CD14-positive monocyte (primary cell): ENCODE results near the gene XXYLT1. TPM values are rescaled to one million over a fixed set of nuclear protein-coding genes. Genes with fewer than 3 reads are reported as not detected.
"Not testable (repeated sequence)": the region's sequence is repeated elsewhere in the genome, so short reads cannot be mapped to it uniquely, and the experiment has no call there.

Experiments
- DNase-seq, 3 donors: peaks; one replicate each; pipeline ENCODE4 v3.0.0-alpha.2; 2011 to 2022
- H2AFZ ChIP-seq: 2 replicates; pipeline ENCODE4 v1.6.0; 2012; ENCODE audit warnings: mild to moderate bottlenecking, low read depth, low read length, inconsistent platforms; ENCODE audit not compliant: insufficient read depth, poor library complexity, severe bottlenecking
- H3K27ac ChIP-seq, 2 donors: 1 replicate in 1 of 2; 2 replicates in 1 of 2; pipeline ENCODE4 v1.5.1; 2012 to 2013; ENCODE audit warnings: low read length in 2 of 2, control low read depth in 1 of 2, inconsistent platforms in 1 of 2, low read depth in 1 of 2, mild to moderate bottlenecking in 1 of 2
- H3K27me3 ChIP-seq, 2 donors: one replicate each; pipeline versions ENCODE4 v1.6.0 to v1.6.1; 2011 to 2013; ENCODE audit warnings: low read length in 2 of 2; ENCODE audit not compliant: control insufficient read depth in 2 of 2, insufficient read depth in 2 of 2
- H3K36me3 ChIP-seq, 2 donors: replicated peaks in 1 of 2; 1 replicate in 1 of 2; 2 replicates in 1 of 2; pipeline versions ENCODE4 v1.5.1 to v1.6.1; 2012 to 2013; ENCODE audit warnings: low read length in 2 of 2, control low read depth in 1 of 2, inconsistent platforms in 1 of 2, mild to moderate bottlenecking in 1 of 2; ENCODE audit not compliant: insufficient read depth in 2 of 2, control insufficient read depth in 1 of 2
- H3K4me1 ChIP-seq, 2 donors: 1 replicate in 1 of 2; 2 replicates in 1 of 2; pipeline versions ENCODE4 v1.5.1 to v1.6.1; 2012 to 2013; ENCODE audit warnings: low read length in 2 of 2, control low read depth in 1 of 2, inconsistent platforms in 1 of 2, mild to moderate bottlenecking in 1 of 2, moderate library complexity in 1 of 2; ENCODE audit not compliant: insufficient read depth in 2 of 2, control insufficient read depth in 1 of 2
- H3K4me2 ChIP-seq: replicated peaks from 2 replicates; pipeline ENCODE3; 2012; ENCODE audit warnings: low read length, moderate library complexity, mild to moderate bottlenecking; ENCODE audit not compliant: poor library complexity, severe bottlenecking; ENCODE audit errors: extremely low read depth
- H3K4me3 ChIP-seq, 3 experiments: fragments of 200-600 bp in 1 of 3; sonication (generic) in 1 of 3; replicated peaks in 1 of 3; 1 replicate in 2 of 3; 2 replicates in 1 of 3; pipeline ENCODE4 v1.5.1; 2011 to 2013; ENCODE audit warnings: low read length in 3 of 3, mild to moderate bottlenecking in 3 of 3, control low read depth in 2 of 3, low read depth in 2 of 3, inconsistent platforms in 1 of 3, moderate library complexity in 1 of 3
- H3K79me2 ChIP-seq: 2 replicates; pipeline ENCODE4 v1.6.0; 2012; ENCODE audit warnings: mild to moderate bottlenecking, control low read depth, inconsistent platforms, low read length, moderate library complexity; ENCODE audit not compliant: insufficient read depth
- H3K9ac ChIP-seq: 2 replicates; pipeline ENCODE4 v1.6.0; 2017; ENCODE audit warnings: low read length, mild to moderate bottlenecking; ENCODE audit not compliant: insufficient read depth, poor library complexity, severe bottlenecking
- H3K9me3 ChIP-seq, 2 donors: replicated peaks in 1 of 2; 1 replicate in 1 of 2; 2 replicates in 1 of 2; pipeline versions ENCODE4 v1.5.1 to v1.6.1; 2012 to 2013; ENCODE audit warnings: low read length in 2 of 2, control low read depth in 1 of 2; ENCODE audit not compliant: control insufficient read depth in 1 of 2, insufficient read depth in 1 of 2
- H4K20me1 ChIP-seq: 2 replicates; pipeline ENCODE4 v1.6.0; 2012; ENCODE audit warnings: mild to moderate bottlenecking, low read length, control low read depth, moderate library complexity; ENCODE audit not compliant: insufficient read depth
- H3K27ac Mint-ChIP-seq, 7 donors: one replicate each; pipeline ENCODE4 v1.8.0; 2020; ENCODE audit warnings: mild to moderate bottlenecking in 7 of 7, mixed read lengths in 7 of 7, moderate library complexity in 6 of 7, inconsistent platforms in 2 of 7
- H3K27me3 Mint-ChIP-seq, 3 donors: one replicate each; pipeline ENCODE4 v1.8.0; 2021 to 2022; ENCODE audit warnings: low read depth in 3 of 3, mild to moderate bottlenecking in 3 of 3, mixed read lengths in 3 of 3, moderate library complexity in 3 of 3, inconsistent platforms in 1 of 3
- H3K36me3 Mint-ChIP-seq, 2 donors: one replicate each; pipeline ENCODE4 v1.8.0; 2020; ENCODE audit warnings: mixed read lengths in 2 of 2, inconsistent platforms in 1 of 2, mild to moderate bottlenecking in 1 of 2
- H3K4me1 Mint-ChIP-seq: one replicate; pipeline ENCODE4 v1.8.0; 2020; ENCODE audit warnings: mild to moderate bottlenecking, mixed read lengths
- H3K4me3 Mint-ChIP-seq, 2 donors: one replicate each; pipeline ENCODE4 v1.8.0; 2020; ENCODE audit warnings: mild to moderate bottlenecking in 2 of 2, mixed read lengths in 2 of 2, moderate library complexity in 1 of 2
- H3K9me3 Mint-ChIP-seq, 7 donors: one replicate each; pipeline ENCODE4 v1.8.0; 2020 to 2022; ENCODE audit warnings: mixed read lengths in 7 of 7, mild to moderate bottlenecking in 6 of 7, moderate library complexity in 6 of 7, inconsistent platforms in 2 of 7
- WGBS: methylation state at CpG from one replicate; pipeline ENCODE4 v1.1.5; 2013; ENCODE audit warnings: missing lambda C conversion rate; ENCODE audit not compliant: insufficient coverage; 5-methylcytosine and 5-hydroxymethylcytosine counted together
- intact Hi-C, 2 donors: fragments of 100-400 bp; cut with micrococcal nuclease; formaldehyde crosslinking; loops; one replicate each; pipeline versions ENCODE4 v1.15.0 to v1.15.1; 2023
- polyA plus RNA-seq, 3 donors: library from polyadenylated mRNA; depleted of rRNA in 1 of 3; unstranded in 2 of 3; stranded (reverse) in 1 of 3; fragments of 300-500 nt in 2 of 3; fragments of >200 nt in 1 of 3; fragmentation: Illumina TruSeq in 2 of 3; gene quantifications; 1 replicate in 2 of 3; 2 replicates in 1 of 3; pipeline ENCODE4 v1.2.3, GENCODE V29; 2012 to 2021
- TF ChIP-seq, protein P1 (sequence below): fragments of 200-600 bp; IDR thresholded peaks from one replicate; pipeline ENCODE4 v1.8.0; 2022; ENCODE audit warnings: antibody characterized with exemption, mild to moderate bottlenecking

The XXYLT1 gene
- polyA plus RNA-seq, 3 donors: 11.8 to 13.5 (median 13.2) TPM

DNA sequence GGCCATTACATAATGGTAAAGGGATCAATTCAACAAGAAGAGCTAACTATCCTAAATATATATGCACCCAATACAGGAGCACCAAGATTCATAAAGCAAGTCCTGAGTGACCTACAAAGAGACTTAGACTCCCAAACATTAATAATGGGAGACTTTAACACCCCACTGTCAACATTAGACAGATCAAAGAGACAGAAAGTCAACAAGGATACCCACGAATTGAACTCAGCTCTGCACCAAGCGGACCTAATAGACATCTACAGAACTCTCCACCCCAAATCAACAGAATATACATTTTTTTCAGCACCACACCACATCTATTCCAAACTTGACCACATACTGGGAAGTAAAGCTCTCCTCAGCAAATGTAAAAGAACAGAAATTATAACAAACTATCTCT, 55.4 kb downstream of the XXYLT1 start:
- H3K9me3 ChIP-seq, intact Hi-C loops, H3K36me3 Mint-ChIP-seq, H3K9me3 Mint-ChIP-seq, DNase-seq, H3K9ac ChIP-seq, H3K4me3 ChIP-seq, H3K27me3 ChIP-seq, H3K79me2 ChIP-seq, H3K36me3 ChIP-seq, H3K27ac Mint-ChIP-seq, H3K4me1 Mint-ChIP-seq, H2AFZ ChIP-seq, H3K4me3 Mint-ChIP-seq, H3K4me2 ChIP-seq, H3K27me3 Mint-ChIP-seq, H3K4me1 ChIP-seq, H3K27ac ChIP-seq, H4K20me1 ChIP-seq: not testable (repeated sequence)
- 83% methylated on average over 1 of the region's 2 CpGs for WGBS

DNA sequence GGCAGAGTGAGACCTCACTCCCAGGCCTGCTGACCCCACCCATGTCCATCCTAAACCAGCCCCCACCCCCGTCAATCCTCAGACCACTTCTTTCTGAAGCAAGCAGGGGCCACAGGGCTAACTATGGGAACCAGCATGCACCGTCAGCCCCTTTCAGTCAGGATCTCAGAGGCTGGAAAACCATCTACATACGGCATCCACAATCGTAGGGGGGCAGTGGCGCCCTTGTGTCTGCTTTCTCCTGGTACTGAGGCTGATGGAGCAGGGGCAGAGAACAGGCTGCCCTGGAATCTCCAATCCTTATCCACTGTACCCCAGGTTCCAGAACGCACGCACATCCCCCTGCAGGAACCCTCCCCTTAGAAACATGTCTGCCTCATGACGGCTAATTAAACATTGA, 56.6 kb downstream of the XXYLT1 start:
- peaks cover 0 to 7% (median 0%) of the 10 kb centered on the region in 7 donors for H3K9me3 Mint-ChIP-seq
- intact Hi-C loops: no loop called here
- H3K4me3 ChIP-seq: no peak overlapping the region

More for the DNA sequence above, 56.6 kb downstream of the XXYLT1 start:
- Histone ChIP-seq H3K4me2 (no peak overlapping the region), H3K36me3 (no peaks in the 10 kb centered on the region), H3K79me2 (no peaks in the 10 kb centered on the region), H3K27ac (no peak overlapping the region), H3K27me3 (no peaks in the 10 kb centered on the region), H2AFZ (no peak overlapping the region), H3K9ac (no peak overlapping the region), H4K20me1 (peaks cover 4% of the 10 kb centered on the region), H3K9me3 (no peaks in the 10 kb centered on the region), H3K4me1 (no peaks in the 10 kb centered on the region)
- WGBS: 98% methylated on average over 8 of the region's 8 CpGs
- peaks cover 0 to 3% (median 2%) of the 10 kb centered on the region in 3 donors for H3K27me3 Mint-ChIP-seq
- no peak overlapping the region for H3K27ac Mint-ChIP-seq
- H3K4me1 Mint-ChIP-seq: peaks cover 2% of the 10 kb centered on the region
- no peak for DNase-seq
- peaks cover 0 to 6% of the 10 kb centered on the region in 2 donors for H3K36me3 Mint-ChIP-seq
- TF ChIP-seq, protein P1, sequence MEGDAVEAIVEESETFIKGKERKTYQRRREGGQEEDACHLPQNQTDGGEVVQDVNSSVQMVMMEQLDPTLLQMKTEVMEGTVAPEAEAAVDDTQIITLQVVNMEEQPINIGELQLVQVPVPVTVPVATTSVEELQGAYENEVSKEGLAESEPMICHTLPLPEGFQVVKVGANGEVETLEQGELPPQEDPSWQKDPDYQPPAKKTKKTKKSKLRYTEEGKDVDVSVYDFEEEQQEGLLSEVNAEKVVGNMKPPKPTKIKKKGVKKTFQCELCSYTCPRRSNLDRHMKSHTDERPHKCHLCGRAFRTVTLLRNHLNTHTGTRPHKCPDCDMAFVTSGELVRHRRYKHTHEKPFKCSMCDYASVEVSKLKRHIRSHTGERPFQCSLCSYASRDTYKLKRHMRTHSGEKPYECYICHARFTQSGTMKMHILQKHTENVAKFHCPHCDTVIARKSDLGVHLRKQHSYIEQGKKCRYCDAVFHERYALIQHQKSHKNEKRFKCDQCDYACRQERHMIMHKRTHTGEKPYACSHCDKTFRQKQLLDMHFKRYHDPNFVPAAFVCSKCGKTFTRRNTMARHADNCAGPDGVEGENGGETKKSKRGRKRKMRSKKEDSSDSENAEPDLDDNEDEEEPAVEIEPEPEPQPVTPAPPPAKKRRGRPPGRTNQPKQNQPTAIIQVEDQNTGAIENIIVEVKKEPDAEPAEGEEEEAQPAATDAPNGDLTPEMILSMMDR: no peak
- no peak overlapping the region for H3K4me3 Mint-ChIP-seq
